ENCODE data around the gene PTPRG. TPM values are rescaled to one million over a fixed set of nuclear protein-coding genes. Genes with fewer than 3 reads are reported as not detected.

The PTPRG gene
- total RNA-seq, 2 experiments from 2014 or later = 0.13 to 0.70 TPM

DNA sequence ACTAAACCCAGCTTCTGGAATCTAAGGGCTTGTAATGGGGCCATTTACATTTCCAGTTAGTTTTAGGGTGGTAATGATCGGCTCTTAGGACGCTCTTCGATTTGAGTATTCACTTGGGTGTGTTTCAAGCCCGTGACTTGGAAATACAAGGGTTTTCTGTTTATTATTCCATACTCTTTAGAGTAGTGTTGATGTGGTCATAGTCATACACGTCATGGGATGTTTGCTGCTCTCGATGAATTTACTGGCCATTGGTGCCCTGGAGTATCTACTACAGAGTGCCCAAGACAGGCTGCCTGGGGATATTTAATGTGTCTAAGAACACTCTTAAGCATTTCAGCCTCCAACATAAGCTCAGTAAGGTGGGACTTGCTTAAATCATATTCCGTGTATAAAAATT is 64.1 kb downstream of the PTPRG start:
- Histone ChIP-seq H4K20me1 (ENCODE audit: insufficient read depth, low read length) (no peaks in the 10 kb centered on the region), H3K4me2 (ENCODE audit: low read length) (no peak overlapping the region), H3K27ac (ENCODE audit: low read depth, low read length, poor library complexity, severe bottlenecking) (no peak overlapping the region), H3K9me2 (ENCODE audit: insufficient read depth, low read length) (no peaks in the 10 kb centered on the region), H3K9me3 (ENCODE audit: low read length) (no peaks in the 10 kb centered on the region), H3K4me3 (ENCODE audit: low read depth, low read length, poor library complexity, severe bottlenecking) (no peak overlapping the region), H3K36me3 (ENCODE audit: insufficient read depth, low read length) (no peaks in the 10 kb centered on the region), H3K4me1 (ENCODE audit: insufficient read depth, low read length, poor library complexity, severe bottlenecking) (peaks cover 2% of the 10 kb centered on the region), H2AFZ (ENCODE audit: low read length) (no peak overlapping the region), H3K79me2 (ENCODE audit: insufficient read depth, low read depth, low read length) (no peaks in the 10 kb centered on the region)
- intact Hi-C loops (cut with micrococcal nuclease; ENCODE audit: unreplicated experiment) = no loop called here
- POLR2A ChIA-PET = no interaction called here
- CTCF ChIA-PET (ENCODE audit: unreplicated experiment) = no interaction called here
- no peak for TF ChIP-seq CTCF (conservative IDR thresholded peaks at IDR 0.05; ENCODE audit: low read length)
- TF ChIP-seq EZH2phosphoT487 (IDR thresholded peaks at IDR 0.05; ENCODE audit: borderline replicate concordance, low read depth, low read length) = no peak
- BruUV-seq (replicated peaks) = no TSS peak
- DNase-seq (ENCODE audit: low spot score) = no peak

GRCh38 chr3:61626484-61626883 is 65.1 kb downstream of the PTPRG start:
- intact Hi-C loops (cut with micrococcal nuclease; ENCODE audit: unreplicated experiment) = no loop called here
- Histone ChIP-seq H3K9me3 (ENCODE audit: low read length) (no peaks in the 10 kb centered on the region), H3K36me3 (ENCODE audit: insufficient read depth, low read length) (no peaks in the 10 kb centered on the region), H3K27ac (ENCODE audit: low read depth, low read length, poor library complexity, severe bottlenecking) (no peak overlapping the region), H2AFZ (ENCODE audit: low read length) (no peak overlapping the region), H3K4me2 (ENCODE audit: low read length) (no peak overlapping the region), H3K9me2 (ENCODE audit: insufficient read depth, low read length) (no peaks in the 10 kb centered on the region), H4K20me1 (ENCODE audit: insufficient read depth, low read length) (no peaks in the 10 kb centered on the region), H3K4me1 (ENCODE audit: insufficient read depth, low read length, poor library complexity, severe bottlenecking) (peaks cover 13% of the 10 kb centered on the region), H3K4me3 (ENCODE audit: low read depth, low read length, poor library complexity, severe bottlenecking) (no peak overlapping the region), H3K79me2 (ENCODE audit: insufficient read depth, low read depth, low read length) (no peaks in the 10 kb centered on the region)
- POLR2A ChIA-PET = no interaction called here
- BruUV-seq (replicated peaks) = no TSS peak
- CTCF ChIA-PET (ENCODE audit: unreplicated experiment) = no interaction called here
- TF ChIP-seq CTCF (conservative IDR thresholded peaks at IDR 0.05; ENCODE audit: low read length) (no peak), EZH2phosphoT487 (IDR thresholded peaks at IDR 0.05; ENCODE audit: borderline replicate concordance, low read depth, low read length) (no peak)
- no peak for DNase-seq (ENCODE audit: low spot score)

GRCh38 chr3:61627768-61628185 is 66.4 kb downstream of the PTPRG start:
- Histone ChIP-seq H3K4me2 (ENCODE audit: low read length) (no peak overlapping the region), H3K27ac (ENCODE audit: low read depth, low read length, poor library complexity, severe bottlenecking) (no peak overlapping the region), H3K4me1 (ENCODE audit: insufficient read depth, low read length, poor library complexity, severe bottlenecking) (peaks cover 26% of the 10 kb centered on the region), H3K9me3 (ENCODE audit: low read length) (no peaks in the 10 kb centered on the region), H2AFZ (ENCODE audit: low read length) (no peak overlapping the region), H3K36me3 (ENCODE audit: insufficient read depth, low read length) (no peaks in the 10 kb centered on the region), H4K20me1 (ENCODE audit: insufficient read depth, low read length) (no peaks in the 10 kb centered on the region), H3K4me3 (ENCODE audit: low read depth, low read length, poor library complexity, severe bottlenecking) (no peak overlapping the region), H3K79me2 (ENCODE audit: insufficient read depth, low read depth, low read length) (no peaks in the 10 kb centered on the region), H3K9me2 (ENCODE audit: insufficient read depth, low read length) (no peaks in the 10 kb centered on the region)
- DNase-seq (ENCODE audit: low spot score) = no peak
- no peak for TF ChIP-seq CTCF (conservative IDR thresholded peaks at IDR 0.05; ENCODE audit: low read length)
- no peak for TF ChIP-seq EZH2phosphoT487 (IDR thresholded peaks at IDR 0.05; ENCODE audit: borderline replicate concordance, low read depth, low read length)
- ChIA-PET CTCF (ENCODE audit: unreplicated experiment) (no interaction called here), POLR2A (no interaction called here)
- intact Hi-C loops (cut with micrococcal nuclease; ENCODE audit: unreplicated experiment) = no loop called here
- BruUV-seq (replicated peaks) = no TSS peak
